Brain microvascular endothelial cell (primary cell): ENCODE results near the gene TNXB.
A peak's percentile ranks its signal among the peaks of the same experiment; 100 is the strongest.

ENCODE experiments used
- DNase-seq: peaks from one replicate; pipeline ENCODE4 v3.0.0-alpha.2; 2020
- H3K27ac ChIP-seq: fragments of 250-450 bp; sonication (Bioruptor Pico); 2 replicates; pipeline ENCODE4 v1.5.1; 2020; ENCODE audit warnings: mild to moderate bottlenecking, moderate library complexity
- H3K27me3 ChIP-seq: fragments of 250-450 bp; sonication (Bioruptor Pico); replicated peaks from 2 replicates; pipeline ENCODE4 v1.5.1; 2020; ENCODE audit warnings: mild to moderate bottlenecking
- H3K36me3 ChIP-seq: fragments of 250-450 bp; sonication (Bioruptor Pico); replicated peaks from 2 replicates; pipeline ENCODE4 v1.5.1; 2020; ENCODE audit warnings: mild to moderate bottlenecking
- H3K4me3 ChIP-seq: 2 replicates; pipeline ENCODE4 v1.5.1; 2011; ENCODE audit warnings: low read depth, mild to moderate bottlenecking, control low read depth, low read length, moderate library complexity
- in situ Hi-C: cut with HindIII; loops from 2 replicates; pipeline ENCODE4 v1.10.0; 2017; ENCODE audit warnings: low sequenced_read_pairs, low pct_ligation_motif_present
- TF ChIP-seq, protein P1 (sequence below): IDR thresholded peaks from 2 replicates; pipeline ENCODE4 v1.5.1; 2011; ENCODE audit warnings: low read depth, mild to moderate bottlenecking, moderate library complexity, low read length, control low read depth, inconsistent platforms; ENCODE audit errors: missing control alignments

Gene TNXB

DNA sequence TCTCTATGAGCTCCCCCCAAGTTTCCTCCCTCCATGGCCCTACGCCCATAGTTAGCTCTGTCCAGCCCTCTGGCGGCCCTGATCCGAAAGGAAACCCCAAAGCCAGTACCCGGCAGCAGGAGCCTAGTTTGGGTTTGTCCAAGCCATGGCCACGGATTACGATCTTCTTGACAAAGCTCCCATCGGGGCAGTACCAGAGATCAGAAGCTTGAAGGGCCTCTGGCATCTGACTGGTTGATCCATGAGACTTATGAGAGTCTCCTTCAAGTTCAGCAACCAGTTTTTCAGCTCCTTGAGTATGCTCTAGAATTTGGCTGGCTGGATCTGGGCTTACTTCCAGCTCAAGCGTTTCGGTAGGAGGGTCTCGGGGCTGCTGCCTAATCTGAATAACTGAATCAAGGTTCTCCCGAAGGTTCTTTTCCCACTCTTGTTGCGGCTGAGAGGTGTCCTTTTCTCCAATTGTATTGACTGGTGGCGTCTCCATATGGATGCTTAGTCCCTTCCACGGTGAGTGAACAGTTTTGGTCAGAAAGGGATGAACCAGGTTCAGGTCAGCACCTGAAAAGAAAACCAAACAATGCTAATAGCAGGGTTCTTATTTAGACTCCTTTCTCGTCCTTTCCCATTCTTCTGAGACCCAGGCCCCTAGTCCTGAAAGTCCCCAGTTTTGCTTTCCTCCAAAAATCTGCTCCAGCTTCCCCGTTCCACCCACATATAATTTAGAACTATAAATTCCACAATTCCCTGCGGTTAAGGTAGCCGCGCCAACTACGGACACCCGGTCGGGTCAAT lies 20.4 kb upstream of the TNXB start:
- DNase-seq = no peak
- Histone ChIP-seq H3K4me3 (peak overlapping the region; percentile 77), H3K27ac (peak overlapping the region; percentile 64), H3K27me3 (no peaks in the 10 kb centered on the region), H3K36me3 (no peaks in the 10 kb centered on the region)
- in situ Hi-C loops = loop anchor here (10.0 kb wide), 1 partner anchor 55 kb away; the partner anchor contains the start of gene AGER
- TF ChIP-seq, protein P1, sequence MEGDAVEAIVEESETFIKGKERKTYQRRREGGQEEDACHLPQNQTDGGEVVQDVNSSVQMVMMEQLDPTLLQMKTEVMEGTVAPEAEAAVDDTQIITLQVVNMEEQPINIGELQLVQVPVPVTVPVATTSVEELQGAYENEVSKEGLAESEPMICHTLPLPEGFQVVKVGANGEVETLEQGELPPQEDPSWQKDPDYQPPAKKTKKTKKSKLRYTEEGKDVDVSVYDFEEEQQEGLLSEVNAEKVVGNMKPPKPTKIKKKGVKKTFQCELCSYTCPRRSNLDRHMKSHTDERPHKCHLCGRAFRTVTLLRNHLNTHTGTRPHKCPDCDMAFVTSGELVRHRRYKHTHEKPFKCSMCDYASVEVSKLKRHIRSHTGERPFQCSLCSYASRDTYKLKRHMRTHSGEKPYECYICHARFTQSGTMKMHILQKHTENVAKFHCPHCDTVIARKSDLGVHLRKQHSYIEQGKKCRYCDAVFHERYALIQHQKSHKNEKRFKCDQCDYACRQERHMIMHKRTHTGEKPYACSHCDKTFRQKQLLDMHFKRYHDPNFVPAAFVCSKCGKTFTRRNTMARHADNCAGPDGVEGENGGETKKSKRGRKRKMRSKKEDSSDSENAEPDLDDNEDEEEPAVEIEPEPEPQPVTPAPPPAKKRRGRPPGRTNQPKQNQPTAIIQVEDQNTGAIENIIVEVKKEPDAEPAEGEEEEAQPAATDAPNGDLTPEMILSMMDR = no peak

DNA sequence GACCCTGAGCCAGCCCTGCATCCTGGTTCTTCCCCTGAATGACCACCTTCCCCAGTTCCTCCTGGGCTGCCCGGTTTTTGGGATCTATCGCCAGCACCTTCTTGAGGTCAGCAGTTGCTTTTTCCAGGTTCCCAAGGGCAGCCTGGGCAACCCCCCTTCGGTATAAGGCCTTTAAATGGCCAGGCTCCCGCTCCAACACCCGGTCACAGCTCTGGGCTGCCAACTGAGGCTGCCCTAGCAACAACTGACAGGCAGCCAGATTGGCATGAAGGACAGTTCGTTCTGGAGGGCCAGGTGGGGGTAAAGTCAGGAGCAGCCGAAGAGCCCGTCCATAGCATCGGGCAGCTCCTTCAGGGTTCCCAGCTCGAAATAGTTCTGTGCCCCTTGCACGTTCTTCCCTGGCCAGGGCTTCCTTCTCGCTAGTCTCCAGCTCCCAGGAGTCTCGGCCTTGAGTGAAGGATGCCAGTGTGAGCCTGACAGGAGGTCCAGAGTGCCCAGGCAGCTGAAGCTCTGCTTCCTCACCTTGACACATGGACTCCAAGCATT lies 19.7 kb upstream of the TNXB start:
- in situ Hi-C loops = loop anchor here (10.0 kb wide), 1 partner anchor 56 kb away; the partner anchor contains the start of gene AGER
- H3K36me3 ChIP-seq = peaks cover 3% of the 10 kb centered on the region
- no peak overlapping the region for H3K27ac ChIP-seq
- H3K4me3 ChIP-seq = peak overlapping the region; percentile 3
- TF ChIP-seq, protein P1 = no peak
- no peaks in the 10 kb centered on the region for H3K27me3 ChIP-seq
- no peak for DNase-seq

DNA sequence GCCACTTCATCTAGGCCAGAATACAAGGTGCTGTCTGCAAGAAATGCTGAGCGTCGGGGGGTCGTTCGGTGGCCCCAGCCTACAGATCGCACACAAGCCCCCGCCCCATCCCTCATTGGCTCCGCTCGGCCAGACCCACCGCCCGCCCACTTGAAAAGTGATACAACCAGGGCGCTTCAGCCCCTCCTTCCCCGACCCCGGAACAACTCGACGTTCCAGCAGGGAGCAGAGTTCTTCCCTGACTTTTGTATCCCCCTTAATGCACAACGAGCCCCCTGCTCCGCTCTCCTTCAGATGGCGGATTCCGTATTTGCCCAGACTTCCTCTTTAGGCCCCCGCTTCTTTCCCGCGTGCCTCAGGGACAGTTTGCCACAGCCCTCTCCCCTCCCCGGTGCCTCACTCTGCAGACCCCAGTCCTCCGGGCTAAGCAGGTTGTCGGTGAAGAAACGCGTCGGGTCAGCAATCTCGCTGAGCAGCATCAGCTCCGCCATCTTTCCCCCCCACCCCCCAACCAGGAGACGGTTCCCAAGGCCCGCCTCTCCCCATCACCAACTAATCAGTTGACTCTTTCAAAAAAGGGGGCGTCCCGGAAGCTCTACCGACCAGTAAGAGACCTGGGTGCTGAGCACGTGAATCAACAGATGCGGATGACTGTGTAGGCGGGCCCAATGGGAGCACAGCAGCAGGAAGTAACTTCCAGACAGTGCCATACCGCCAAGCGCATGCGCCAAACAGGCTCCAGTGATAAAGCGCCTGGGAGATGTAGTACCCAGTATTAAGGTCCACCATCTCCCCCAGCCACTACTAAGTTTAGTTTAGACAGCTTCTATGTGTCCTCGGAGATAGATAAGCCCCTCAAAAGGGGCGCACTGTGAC lies 18.8 kb upstream of the TNXB start, which contains the start of gene ATF6B:
Gene ATF6B, minus strand, starts transcription at position 530 of the 876 bp plus-strand sequence. Its CDS starts 39 bp downstream, at position 491.
- in situ Hi-C loops = loop anchor here (10.0 kb wide), 1 partner anchor 57 kb away; the partner anchor contains the start of gene AGER
- TF ChIP-seq, protein P1 = no peak
- H3K4me3 ChIP-seq = peak within 1 kb of the TSS; percentile 100
- DNase-seq = peak; percentile 100
- H3K27ac ChIP-seq = peak within 1 kb of the TSS; percentile 90
- H3K27me3 ChIP-seq = no peaks in the 10 kb centered on the region
- H3K36me3 ChIP-seq = peaks cover 3% of the 10 kb centered on the region

DNA sequence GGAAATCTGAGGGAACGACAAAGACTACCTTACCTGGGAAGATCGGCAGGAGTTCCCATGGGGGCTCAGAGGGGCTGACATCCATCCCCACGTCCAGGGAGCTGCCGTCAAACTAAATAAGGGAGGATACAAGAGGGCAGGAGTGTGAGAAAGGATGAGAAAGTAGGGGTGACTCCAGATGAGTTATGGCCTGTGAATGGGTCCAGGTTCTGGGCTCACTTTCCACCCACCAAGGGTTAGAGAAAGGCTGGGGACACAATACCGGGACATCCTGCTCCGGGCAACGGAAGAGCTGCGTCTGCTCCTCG lies 18.2 kb upstream of the TNXB start:
- in situ Hi-C loops = loop anchor here (10.0 kb wide), 1 partner anchor 57 kb away; the partner anchor contains the start of gene AGER
- Histone ChIP-seq H3K27me3 (no peaks in the 10 kb centered on the region), H3K27ac (peak overlapping the region; percentile 90), H3K4me3 (peak overlapping the region; percentile 100), H3K36me3 (peaks cover 3% of the 10 kb centered on the region)
- no peak for DNase-seq
- TF ChIP-seq, protein P1 = no peak

DNA sequence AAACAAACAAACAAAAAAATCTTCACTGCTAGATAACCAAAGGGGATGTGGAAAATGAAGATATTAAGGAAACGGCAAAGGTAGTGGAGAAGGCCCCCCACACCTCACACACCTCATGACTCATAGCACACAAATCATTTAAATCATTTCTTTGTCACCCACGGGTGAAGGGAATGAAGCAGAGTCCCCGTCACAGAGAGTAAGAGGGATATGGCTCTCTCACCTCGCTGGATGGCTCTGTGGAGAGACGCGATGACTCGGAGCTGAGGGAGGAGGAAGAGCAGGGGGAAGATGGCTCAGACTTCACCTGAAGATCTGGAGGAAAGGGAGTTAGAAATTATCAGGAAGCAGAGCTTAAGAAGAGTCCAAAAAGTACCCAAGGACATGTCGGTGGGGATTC lies 17.7 kb upstream of the TNXB start:
- DNase-seq = no peak
- H3K4me3 ChIP-seq = peak overlapping the region; percentile 100
- no peaks in the 10 kb centered on the region for H3K27me3 ChIP-seq
- H3K36me3 ChIP-seq = peaks cover 4% of the 10 kb centered on the region
- in situ Hi-C loops = loop anchor here (10.0 kb wide), 1 partner anchor 58 kb away; the partner anchor contains the start of gene AGER
- no peak overlapping the region for H3K27ac ChIP-seq
- TF ChIP-seq, protein P1 = no peak
